ENCODE data around the gene ATP10A. TPM values are rescaled to one million over a fixed set of nuclear protein-coding genes. Genes with fewer than 3 reads are reported as not detected.
A peak's percentile ranks its signal among the peaks of the same experiment; 100 is the strongest.

The ATP10A gene
- total and polyA plus RNA-seq, 2 of the 8 experiments (the other 6 are each of a cell fraction or from before 2014, with no cell fraction given) = 2.0 to 2.8 TPM

DNA sequence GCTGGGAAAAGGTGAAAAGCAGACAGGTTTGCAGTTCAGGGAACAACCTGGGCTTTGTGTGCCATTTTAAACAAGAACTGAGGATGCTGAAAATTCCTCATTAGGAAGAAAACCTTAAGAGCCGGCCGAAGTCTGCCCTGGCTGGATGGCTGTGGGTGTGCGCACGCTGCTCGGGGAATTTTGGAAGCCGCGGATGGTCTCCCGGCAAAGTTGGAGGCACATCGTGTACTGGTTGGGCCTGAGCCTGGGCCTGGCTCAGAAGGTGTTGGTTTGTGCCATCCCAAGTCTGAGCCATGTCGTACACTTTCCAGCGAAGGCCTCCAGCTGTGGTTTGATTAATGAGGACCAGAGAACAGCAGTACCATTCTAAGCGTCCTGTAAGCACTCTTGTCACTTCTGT lies 188.2 kb downstream of the ATP10A start:
- Histone ChIP-seq H3K23me2 (ENCODE audit: low read depth, low read length) (no peaks in the 10 kb centered on the region; the same call in 1 of the 2 replicates), H2BK20ac (ENCODE audit: low read length) (no peak overlapping the region), H3K4me3 (ENCODE audit: extremely low read depth in 1 of 4, insufficient read depth in 2 of 4, low read depth in 3 of 4, low read length in 4 of 4) (no peak overlapping the region), H3K14ac (ENCODE audit: insufficient read length) (no peak overlapping the region), H3K4me1 (replicated peaks in 1 of 4; ENCODE audit: control insufficient read depth in 3 of 4, insufficient read depth in 4 of 4, low read length in 3 of 4) (peaks cover 3 to 19% (median 10%) of the 10 kb centered on the region in 4 experiments; a peak in 6 of 7 replicates), H2BK12ac (ENCODE audit: low read depth, low read length) (peak overlapping the region; percentile 30; the same call in 1 of the 2 replicates), H2BK15ac (ENCODE audit: low read length) (no peak overlapping the region), H4K20me1 (replicated peaks in 1 of 2; ENCODE audit: control insufficient read depth in 1 of 2, insufficient read depth in 2 of 2, low read length in 2 of 2) (no peaks in the 10 kb centered on the region), H2BK5ac (ENCODE audit: low read depth, low read length) (no peak overlapping the region), H3K4me2 (ENCODE audit: insufficient read depth in 1 of 2, low read depth in 2 of 2, low read length in 2 of 2) (no peak overlapping the region), H3K4ac (replicated peaks; ENCODE audit: insufficient read length, low read depth, low read length) (no peak overlapping the region), H3K23ac (ENCODE audit: insufficient read length) (no peak overlapping the region), H3K27me3 (replicated peaks in 1 of 4; ENCODE audit: control insufficient read depth in 3 of 4, extremely low read depth in 1 of 4, insufficient read depth in 3 of 4, low read length in 3 of 4) (no peaks in the 10 kb centered on the region), H3K56ac (replicated peaks; ENCODE audit: insufficient read length, low read depth, low read length) (no peak overlapping the region), H4K5ac (ENCODE audit: insufficient read length, low read depth, low read length) (no peak overlapping the region), H3K27ac (ENCODE audit: low read depth, low read length) (no peak overlapping the region), H3K79me1 (ENCODE audit: low read depth, low read length) (no peaks in the 10 kb centered on the region), H3K36me3 (ENCODE audit: control insufficient read depth in 2 of 4, insufficient read depth in 4 of 4, low read length in 3 of 4) (no peaks in the 10 kb centered on the region), H2AFZ (ENCODE audit: low read length) (no peak overlapping the region), H2AK5ac (ENCODE audit: low read depth, low read length) (no peak overlapping the region), H3K9ac (replicated peaks in 1 of 4; ENCODE audit: extremely low read depth in 1 of 4, low read depth in 3 of 4, low read length in 3 of 4) (no peak overlapping the region), H3K18ac (ENCODE audit: extremely low read depth, low read length) (no peak overlapping the region), H2BK120ac (replicated peaks; ENCODE audit: low read depth, low read length) (no peak overlapping the region), H3K79me2 (ENCODE audit: control insufficient read depth in 1 of 2, insufficient read depth in 2 of 2, low read length in 2 of 2) (no peaks in the 10 kb centered on the region), H3K9me3 (ENCODE audit: insufficient read depth in 2 of 2, low read depth in 1 of 2, low read length in 1 of 2) (no peaks in the 10 kb centered on the region), H4K91ac (replicated peaks; ENCODE audit: insufficient read length, low read length) (no peak overlapping the region), H4K8ac (ENCODE audit: extremely low read depth, insufficient read depth, low read length) (no peak overlapping the region)
- FAIRE-seq = no peak
- WGBS, 2 experiments (ENCODE audit: extremely low coverage in 1 of 2, insufficient coverage in 1 of 2, insufficient read length in 1 of 2, insufficient replicate concordance in 2 of 2, low coverage in 1 of 2, low lambda C conversion rate in 2 of 2, missing lambda C conversion rate in 1 of 2) = 91% methylated on average over 12 of the region's 12 CpGs; no CpG with 5 or more reads in 1 of the 2 experiments
- TF ChIP-seq GABPA (IDR thresholded peaks at IDR 0.05; ENCODE audit: borderline replicate concordance, insufficient read depth, low read length) (no peak), SP4 (IDR thresholded peaks at IDR 0.05; ENCODE audit: low read length) (no peak), CHD1 (IDR thresholded peaks at IDR 0.05; ENCODE audit: low read depth, low read length) (no peak), SAP30 (IDR thresholded peaks at IDR 0.05; ENCODE audit: insufficient read depth, insufficient replicate concordance, low read length) (no peak)
- DNase-seq (ENCODE audit: low read depth in 1 of 2, low spot score in 2 of 2) = no peak
- CTCF ChIA-PET (ENCODE audit: partially characterized antibody) = interaction anchor here (1.3 to 4.4 kb wide), 3 partner anchors 9 to 166 kb away, joined by 5 to 23 read pairs (median 6); no protein-coding TSS in a partner anchor
- POLR2A ChIA-PET (ENCODE audit: partially characterized antibody) = no interaction called here

All from H1 (cell line).